GM13977 (cell line): ENCODE results near the gene GABPB2.

Experiments used
- DNase-seq: peaks from one replicate; pipeline ENCODE4 v3.0.0; 2012; ENCODE audit warnings: low spot score
- CTCF ChIP-seq: IDR thresholded peaks from 2 replicates; pipeline ENCODE4 v1.5.1; 2012; ENCODE audit warnings: mild to moderate bottlenecking, control low read depth; ENCODE audit not compliant: insufficient read depth; ENCODE audit errors: extremely low read depth, missing control alignments
- in situ Hi-C: fragments of 300-500 bp; cut with MboI; formaldehyde crosslinking; loops from one replicate; pipeline ENCODE4 v1.12.0; 2022; ENCODE audit warnings: low sequenced_read_pairs, low pct_unique_long_range_greater_than_20kb, mixed read lengths, inconsistent platforms; ENCODE audit not compliant: unreplicated experiment

Gene GABPB2

GRCh38 chr1:151037032-151037431 is 33.5 kb upstream of the GABPB2 start:
- TF ChIP-seq CTCF: no peak
- in situ Hi-C loops: no loop called here
- DNase-seq: no peak

- in situ Hi-C loops: no loop called here
- no peak for DNase-seq
- no peak for TF ChIP-seq CTCF
Observed at GRCh38 chr1:151039521-151039920, 31.0 kb upstream of the GABPB2 start.

GRCh38 chr1:151043163-151043562 is 27.4 kb upstream of the GABPB2 start:
- DNase-seq: no peak
- TF ChIP-seq CTCF: no peak
- in situ Hi-C loops: no loop called here

GRCh38 chr1:151047591-151047924 is 23.0 kb upstream of the GABPB2 start, which contains the start of gene C1orf56:
TSS of gene C1orf56 (plus strand) at chr1:151047751. CDS start at chr1:151047848, 97 bp downstream.
- DNase-seq: peak; percentile 86
- in situ Hi-C loops: no loop called here
- TF ChIP-seq CTCF: no peak

- TF ChIP-seq CTCF: peak; percentile 51
- peak; percentile 78 for DNase-seq
Observed at GRCh38 chr1:151047925-151048644, 22.5 kb upstream of the GABPB2 start.

GRCh38 chr1:151048645-151049032 is 21.9 kb upstream of the GABPB2 start:
- no peak for DNase-seq
- in situ Hi-C loops: no loop called here
- no peak for TF ChIP-seq CTCF

More at GRCh38 chr1:151047925-151048644, 22.5 kb upstream of the GABPB2 start:
- in situ Hi-C loops: no loop called here
